Frontal cortex (tissue), 4 donors: ENCODE measurements around the gene ARID5B. TPM values are rescaled to one million over a fixed set of nuclear protein-coding genes. Genes with fewer than 3 reads are reported as not detected.

ENCODE experiments used
- DNase-seq, 2 donors: peaks; one replicate each; pipeline ENCODE4 v3.0.0; 2012; ENCODE audit warnings: low spot score in 2 of 2
- FAIRE-seq: peaks from 2 replicates; lab custom pipeline; 2012; peaks lifted over from hg19 to GRCh38; lab: Jason Lieb, UNC
- total RNA-seq: library from RNA; depleted of rRNA; stranded (reverse); fragments of >200 nt; gene quantifications from one replicate; pipeline ENCODE4 v1.2.3, GENCODE V29; 2014
- donor health status: control.
- donor health status: control.
- donor health status: control.

The ARID5B gene
- total RNA-seq, 1 donor from 2014 or later = 19.6 TPM

DNA sequence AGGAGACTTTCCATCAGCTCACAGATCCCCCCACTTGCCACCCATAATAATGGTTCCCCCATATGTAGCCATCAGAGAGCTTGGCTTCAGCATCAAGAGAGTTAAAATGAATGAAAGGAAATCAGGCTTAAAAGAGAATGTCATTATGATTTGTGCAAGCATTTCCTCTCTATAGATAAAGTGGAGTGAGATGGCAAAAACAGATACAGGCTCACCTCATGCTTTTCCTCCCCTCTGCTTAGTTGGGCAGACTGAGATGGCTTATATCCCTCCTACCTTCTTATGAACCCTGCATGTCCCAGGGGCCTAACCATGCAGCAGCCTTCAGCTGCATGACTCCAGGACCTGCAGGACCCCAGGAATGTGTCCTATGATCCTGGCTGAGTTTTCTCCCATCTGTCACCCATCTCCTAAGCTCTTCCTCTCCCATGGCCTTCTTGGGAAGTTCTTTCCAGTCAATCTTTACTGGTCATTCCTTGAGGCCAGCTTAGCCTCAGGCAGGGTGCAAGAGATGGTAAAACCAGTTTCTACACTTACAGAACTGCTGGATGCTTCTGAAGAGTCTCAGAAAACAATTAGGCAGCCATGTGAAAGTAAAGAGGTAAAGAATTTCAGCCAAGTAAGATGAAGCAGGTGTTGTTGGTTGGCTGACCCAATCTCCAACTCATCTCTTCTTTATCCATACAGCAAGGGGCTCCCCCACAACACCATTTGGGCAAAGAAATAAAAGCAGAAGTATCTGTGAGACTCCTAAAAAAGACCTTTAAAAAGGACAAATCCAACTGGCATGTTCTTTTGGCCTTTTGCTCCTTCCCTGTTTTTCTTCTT is 207.5 kb downstream of the ARID5B start:
- FAIRE-seq (no peak), DNase-seq (no peak)

GRCh38 chr10:62109587-62110293 is 208.2 kb downstream of the ARID5B start:
- no peak for DNase-seq
- FAIRE-seq = no peak

GRCh38 chr10:62112300-62112699 is 210.8 kb downstream of the ARID5B start:
- FAIRE-seq = no peak

GRCh38 chr10:62112963-62113362 is 211.5 kb downstream of the ARID5B start:
- FAIRE-seq (no peak), DNase-seq (no peak)

More at GRCh38 chr10:62112300-62112699, 210.8 kb downstream of the ARID5B start:
- DNase-seq = no peak

DNA sequence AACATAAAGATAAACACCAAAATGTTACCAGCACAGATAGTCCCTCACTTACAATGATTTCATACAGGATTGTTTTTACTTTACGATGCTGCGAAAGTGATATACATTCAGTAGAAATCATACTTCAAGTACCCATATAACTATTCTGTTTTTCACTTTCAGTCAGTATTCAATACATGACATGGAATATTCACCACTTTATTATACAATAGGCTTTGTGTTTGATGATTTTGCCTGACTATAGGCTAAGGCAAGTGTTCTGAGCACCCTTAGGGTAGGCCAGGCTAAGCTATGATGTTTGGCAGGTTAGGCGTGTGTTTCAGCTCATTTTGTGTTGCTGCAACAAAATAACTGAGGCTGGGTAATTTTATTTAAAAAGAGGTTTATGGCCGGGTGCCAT is 212.2 kb downstream of the ARID5B start:
- no peak for FAIRE-seq

DNA sequence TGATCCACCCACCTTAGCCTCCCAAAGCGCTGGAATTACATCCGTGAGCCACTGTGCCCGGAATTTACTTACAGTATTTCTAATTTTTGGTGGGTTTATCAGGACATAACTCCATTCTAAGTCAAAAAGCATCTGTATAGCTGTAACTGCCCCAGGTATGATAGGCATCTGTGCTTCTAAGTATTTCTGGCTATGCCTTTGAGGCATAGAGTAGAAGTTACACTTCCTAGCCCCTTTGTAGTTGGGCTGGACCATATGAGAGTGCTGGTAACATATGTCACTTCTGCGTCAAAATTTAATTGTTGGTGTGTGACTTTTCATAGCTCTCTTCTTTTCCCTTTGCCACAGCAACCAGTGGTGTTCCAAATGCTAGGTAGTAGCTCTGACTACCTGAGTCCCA is 213.8 kb downstream of the ARID5B start:
- no peak for FAIRE-seq
- no peak for DNase-seq

More for the DNA sequence above, 212.2 kb downstream of the ARID5B start:
- no peak for DNase-seq

- DNase-seq (no peak), FAIRE-seq (no peak)
Observed at GRCh38 chr10:62115842-62116241, 214.3 kb downstream of the ARID5B start.

DNA sequence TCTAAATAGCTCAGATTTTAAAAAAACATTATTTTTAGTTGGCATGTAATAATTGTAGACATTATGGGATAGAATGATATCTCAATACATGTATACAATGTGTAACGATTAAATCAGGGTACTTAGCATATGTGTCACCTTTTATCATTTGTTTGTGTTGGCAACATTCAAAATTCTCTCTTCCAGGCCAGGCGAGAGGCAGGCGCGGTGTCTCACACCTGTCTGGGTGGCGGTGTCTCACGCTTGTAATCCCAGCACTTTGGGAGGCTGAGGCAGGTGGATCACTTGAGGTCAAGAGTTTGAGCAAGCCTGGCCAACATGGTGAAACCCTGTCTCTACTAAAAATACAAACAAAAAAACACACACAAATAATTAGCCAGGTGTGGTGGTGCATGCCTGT is 215.4 kb downstream of the ARID5B start:
- DNase-seq (no peak), FAIRE-seq (no peak)

GRCh38 chr10:62121187-62121530 is 219.7 kb downstream of the ARID5B start:
- FAIRE-seq (no peak), DNase-seq (no peak)

- no peak for FAIRE-seq
Observed at GRCh38 chr10:62127975-62128374, 226.5 kb downstream of the ARID5B start.

DNA sequence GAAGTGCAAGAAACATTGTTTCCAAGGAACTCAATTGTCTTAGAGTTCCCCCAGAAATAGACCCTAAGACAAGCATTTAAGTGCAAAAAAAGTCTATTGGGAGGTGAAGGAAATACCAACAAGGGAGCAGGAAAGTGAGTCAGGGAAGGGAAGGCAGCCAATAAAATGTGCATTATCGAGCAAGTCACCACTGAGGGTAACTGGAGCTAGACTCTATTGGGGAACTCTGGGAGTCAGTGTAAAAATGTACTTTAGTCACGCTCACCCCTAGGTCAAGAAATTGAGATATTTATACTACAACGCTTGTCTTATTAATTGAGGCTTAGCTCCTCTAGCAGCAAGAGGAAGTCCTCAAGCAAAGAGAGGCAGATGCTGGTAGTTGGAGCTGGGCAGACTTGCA is 229.4 kb downstream of the ARID5B start:
- DNase-seq = no peak
- FAIRE-seq = no peak

More at GRCh38 chr10:62127975-62128374, 226.5 kb downstream of the ARID5B start:
- DNase-seq = no peak

DNA sequence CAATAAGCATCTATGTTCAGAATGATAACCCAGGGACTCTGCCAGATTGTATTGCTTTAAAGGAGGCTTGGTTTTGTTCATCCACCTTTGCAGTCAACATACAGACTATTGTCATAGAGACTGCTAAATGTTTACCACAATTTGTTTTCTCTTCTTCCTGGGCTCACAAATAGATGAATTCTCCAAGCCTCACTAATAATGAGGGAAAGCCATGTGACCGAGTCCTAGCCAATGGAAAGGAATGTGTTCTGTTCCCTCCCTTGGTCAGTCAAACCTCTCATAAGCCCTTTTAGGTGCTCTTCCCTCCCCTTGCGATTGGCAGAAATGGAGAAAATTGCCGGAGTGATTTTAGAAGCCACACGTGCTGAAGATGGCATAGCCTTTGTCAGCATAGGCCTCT is 230.2 kb downstream of the ARID5B start:
- no peak for FAIRE-seq

DNA sequence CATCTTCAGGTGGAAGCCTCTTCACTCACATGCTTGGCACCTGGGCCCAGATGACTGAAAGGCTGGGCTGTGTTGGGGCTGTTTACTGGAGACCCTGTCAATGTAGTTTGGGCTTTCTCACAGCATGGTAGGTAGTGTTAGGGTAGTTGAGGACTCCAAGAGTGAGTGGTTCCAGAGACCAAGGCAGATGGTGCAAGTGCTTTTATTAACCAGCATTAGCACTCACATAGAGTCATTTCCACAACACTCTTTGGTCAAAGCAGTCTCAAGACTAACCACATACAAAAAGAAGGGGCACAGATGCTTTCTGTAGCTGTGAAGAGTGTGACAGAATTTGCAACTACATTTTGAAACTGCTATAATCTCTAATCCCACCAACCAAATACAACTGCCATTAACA is 232.1 kb downstream of the ARID5B start:
- no peak for DNase-seq
- no peak for FAIRE-seq

More for the DNA sequence above, 230.2 kb downstream of the ARID5B start:
- no peak for DNase-seq

DNA sequence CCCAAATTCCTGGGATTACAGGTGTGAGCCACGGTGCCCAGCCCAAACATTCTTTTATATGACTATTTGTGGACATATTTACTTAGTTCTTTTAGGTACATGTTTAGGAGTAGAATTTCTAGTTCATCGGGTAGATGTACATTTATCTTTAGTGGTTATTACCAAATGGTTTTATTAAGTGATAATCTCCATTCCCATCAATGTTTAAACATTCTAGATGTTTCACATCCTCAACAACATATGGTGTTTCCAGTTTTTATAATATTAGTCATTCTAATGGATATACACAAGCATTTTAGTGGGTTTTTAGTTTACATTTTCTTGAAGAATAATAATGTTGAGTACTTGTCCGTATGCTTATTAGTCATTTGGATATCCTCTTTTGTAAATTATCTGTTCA is 235.4 kb downstream of the ARID5B start:
- DNase-seq (no peak), FAIRE-seq (no peak)

Other genes with a start within 250 kb of the ARID5B start
- 4.9 TPM for gene CABCOCO1, start 238.8 kb upstream of the ARID5B start, total RNA-seq